HT1080 (cell line): ENCODE data around the gene MED15. TPM values are rescaled to one million over a fixed set of nuclear protein-coding genes. Genes with fewer than 3 reads are reported as not detected.
A peak's percentile ranks its signal among the peaks of the same experiment; 100 is the strongest.
"Not testable (repeated sequence)": the region's sequence is repeated elsewhere in the genome, so short reads cannot be mapped to it uniquely, and the experiment has no call there.

ENCODE experiments used
- DNase-seq: peaks from one replicate; pipeline ENCODE4 v3.0.0-alpha.2; 2015; ENCODE audit warnings: low read depth
- total RNA-seq: library from RNA; depleted of rRNA; stranded (reverse); fragments of >200 nt; shearing (Covaris generic); gene quantifications from 2 replicates; pipeline ENCODE4 v1.2.3, GENCODE V29; 2014

Gene MED15
- total RNA-seq, 1 experiment from 2014 or later: 59.4 TPM

GRCh38 chr22:20619045-20619892 is 111.9 kb downstream of the MED15 start:
- no peak for DNase-seq

GRCh38 chr22:20619893-20620194 is 112.4 kb downstream of the MED15 start:
- not testable (repeated sequence) for DNase-seq

- no peak for DNase-seq
Observed at GRCh38 chr22:20621162-20621561, 113.8 kb downstream of the MED15 start.

GRCh38 chr22:20622650-20623339 is 115.4 kb downstream of the MED15 start:
- DNase-seq: no peak

- peak; percentile 21 for DNase-seq
Observed at GRCh38 chr22:20624161-20624616, 116.8 kb downstream of the MED15 start.

- DNase-seq: no peak
Observed at GRCh38 chr22:20625270-20625669, 117.9 kb downstream of the MED15 start.

- DNase-seq: no peak
Observed at GRCh38 chr22:20626811-20627210, 119.4 kb downstream of the MED15 start.

GRCh38 chr22:20627432-20627831 is 120.0 kb downstream of the MED15 start:
- no peak for DNase-seq

- DNase-seq: no peak
Observed at GRCh38 chr22:20628081-20628939, 120.9 kb downstream of the MED15 start.

- DNase-seq: no peak
Observed at GRCh38 chr22:20629401-20629800, 122.0 kb downstream of the MED15 start.

- DNase-seq: no peak
Observed at GRCh38 chr22:20630873-20631617, 123.6 kb downstream of the MED15 start.

GRCh38 chr22:20632082-20632481 is 124.7 kb downstream of the MED15 start:
- no peak for DNase-seq

GRCh38 chr22:20632518-20632917 is 125.1 kb downstream of the MED15 start:
- no peak for DNase-seq

GRCh38 chr22:20634560-20635226 is 127.3 kb downstream of the MED15 start:
- DNase-seq: no peak

GRCh38 chr22:20635227-20635591 is 127.8 kb downstream of the MED15 start:
- DNase-seq: no peak

- DNase-seq: no peak
Observed at GRCh38 chr22:20636075-20636812, 128.8 kb downstream of the MED15 start.

- no peak for DNase-seq
Observed at GRCh38 chr22:20636945-20637344, 129.5 kb downstream of the MED15 start.
